GM19328 (cell line): Measurements from ENCODE around the gene OLA1.

Experiments used
- ATAC-seq: cut with Tn5 transposase; IDR thresholded peaks from one replicate; pipeline ENCODE4 v1.9.1; 2021; ENCODE audit warnings: mild to moderate bottlenecking, moderate library complexity; ENCODE audit not compliant: unreplicated experiment

OLA1 gene

DNA sequence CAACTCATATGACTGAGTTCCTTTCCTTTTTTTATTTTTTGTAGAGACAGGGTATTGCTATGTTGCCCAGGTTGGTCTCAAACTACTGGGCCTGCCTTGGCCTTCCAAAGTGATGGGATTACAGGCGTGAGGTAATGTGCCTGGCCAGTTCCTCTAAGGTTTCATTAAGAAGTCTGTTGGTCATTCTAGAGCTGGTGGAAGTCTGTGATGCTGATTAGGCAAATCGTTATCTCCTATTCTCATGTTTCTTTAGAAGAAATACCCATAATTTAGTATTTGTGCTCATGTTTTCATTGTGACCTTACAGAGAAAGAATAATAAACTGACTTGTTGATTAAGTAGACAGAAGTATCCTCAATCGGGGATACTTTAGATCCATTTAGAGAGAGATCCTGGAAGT, 177.0 kb downstream of the OLA1 start:
- ATAC-seq, result no peak

DNA sequence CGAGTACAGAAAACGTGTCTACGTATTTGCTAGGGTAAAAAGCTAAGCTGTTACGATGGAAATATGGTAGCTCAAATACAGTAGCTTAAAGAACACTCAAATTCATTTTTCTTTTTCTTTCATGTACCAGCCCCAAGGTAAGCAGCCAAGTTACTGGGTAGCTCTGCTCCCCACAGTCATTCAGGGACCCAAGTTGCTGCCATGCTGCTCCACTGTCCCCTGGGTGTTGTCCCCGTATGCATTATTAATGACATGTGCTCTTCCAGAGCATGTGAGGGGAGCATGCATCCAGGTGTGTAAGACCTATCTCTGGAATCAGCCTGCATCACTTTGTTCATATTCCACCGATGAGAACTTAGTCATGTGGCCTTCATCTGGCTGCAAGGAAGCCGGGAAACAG, 178.1 kb downstream of the OLA1 start:
- no peak for ATAC-seq

DNA sequence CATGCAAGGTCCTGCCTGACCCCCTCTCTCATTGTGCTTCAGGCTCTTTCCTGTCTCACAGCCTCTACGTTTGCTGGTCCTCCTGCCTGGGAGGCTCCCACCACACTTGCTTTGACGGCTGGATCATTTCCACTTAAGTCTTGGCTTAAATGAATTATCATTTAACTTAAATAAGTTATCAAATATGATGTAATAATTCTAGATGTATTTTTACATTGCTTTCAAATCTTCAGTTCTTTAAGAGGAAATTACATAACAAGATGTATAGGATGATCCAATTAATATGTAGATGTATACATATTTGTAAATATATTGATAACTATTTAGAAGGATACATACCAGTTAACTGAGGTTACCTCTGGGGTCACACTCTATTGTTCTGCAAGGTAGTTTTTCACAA, 180.5 kb downstream of the OLA1 start:
- ATAC-seq, result no peak

DNA sequence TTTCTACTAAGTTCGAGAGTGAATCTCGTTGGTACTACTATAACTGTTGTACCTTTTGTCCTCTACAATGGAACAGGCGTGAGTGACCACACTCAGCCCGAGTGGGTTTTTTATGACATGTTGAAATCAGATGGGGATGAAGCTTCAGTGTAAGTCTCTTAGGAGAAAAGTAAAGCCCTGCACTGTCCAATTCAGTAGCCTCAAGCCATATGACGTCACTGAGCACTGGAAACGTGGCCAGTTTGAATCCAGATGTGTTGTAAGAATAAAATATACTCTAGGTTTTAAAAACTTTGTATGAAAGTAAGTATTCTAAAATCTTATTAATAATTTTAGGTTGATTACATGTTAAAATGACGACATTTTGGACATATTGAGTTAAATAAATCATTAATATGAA, 181.5 kb downstream of the OLA1 start:
- no peak for ATAC-seq

DNA sequence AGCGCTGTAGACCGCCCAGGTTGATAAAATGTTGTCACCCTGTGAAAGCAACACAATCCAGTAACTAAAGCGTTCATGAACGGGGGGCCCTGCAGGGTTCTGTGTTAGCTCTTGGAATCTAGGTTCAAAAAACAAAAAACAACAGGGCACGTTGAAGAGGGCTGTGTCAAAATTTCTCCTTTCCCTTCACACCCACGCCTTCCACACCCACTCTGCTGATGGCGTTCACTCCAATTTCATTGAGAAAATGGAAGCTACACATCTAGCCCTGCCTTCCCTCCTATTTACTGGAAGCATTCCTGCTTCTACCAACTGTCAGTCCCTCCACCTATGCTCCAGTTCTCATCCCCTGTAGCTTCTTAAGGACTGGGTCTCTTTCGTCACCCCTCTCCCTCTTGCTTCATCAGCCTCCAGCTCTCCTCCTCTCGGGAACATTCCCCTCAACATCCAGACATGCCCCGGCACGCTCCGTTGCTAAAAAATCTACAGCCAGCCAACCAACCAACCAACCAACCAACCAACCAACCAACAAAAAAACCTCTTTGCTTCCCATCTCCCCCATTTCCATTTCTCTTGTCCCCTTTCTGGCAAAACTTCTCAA, 184.7 kb downstream of the OLA1 start:
- no peak for ATAC-seq

DNA sequence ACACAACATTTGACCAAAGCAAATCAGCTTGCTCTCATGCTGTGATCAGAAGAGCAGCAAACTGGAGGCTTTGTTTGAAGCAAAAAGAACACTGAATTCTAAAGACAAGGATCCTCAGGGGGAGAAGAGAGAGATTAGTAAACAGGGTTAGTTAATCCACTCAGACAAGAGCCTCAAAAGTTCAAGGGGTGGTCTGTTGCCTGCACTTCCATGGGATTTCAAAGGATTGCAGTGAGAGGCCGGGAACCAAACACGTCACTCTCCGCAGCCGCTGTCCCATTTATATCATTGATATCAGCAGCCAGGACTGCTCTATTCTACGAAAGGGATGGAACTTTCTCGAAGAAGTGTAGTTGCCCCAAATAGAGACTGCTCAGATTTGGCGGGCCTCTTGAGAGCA, 185.4 kb downstream of the OLA1 start:
- no peak for ATAC-seq

DNA sequence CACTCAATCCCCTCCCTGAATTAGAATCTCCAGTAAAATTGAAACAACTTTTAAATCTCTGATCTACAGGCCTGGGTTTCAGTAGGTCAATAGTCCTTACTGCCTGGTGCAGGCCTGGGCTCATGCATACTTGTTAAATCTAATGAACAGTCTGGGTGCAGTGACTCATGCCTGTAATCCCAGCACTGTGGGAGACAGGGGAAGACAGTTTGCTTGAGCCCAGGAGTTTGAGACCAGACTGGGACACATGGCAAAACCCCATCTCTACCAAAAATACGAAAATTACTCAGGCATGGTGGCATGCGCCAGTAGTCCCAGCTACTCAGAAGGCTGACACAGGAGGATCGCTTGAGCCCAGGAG, 188.5 kb downstream of the OLA1 start:
- no peak for ATAC-seq

DNA sequence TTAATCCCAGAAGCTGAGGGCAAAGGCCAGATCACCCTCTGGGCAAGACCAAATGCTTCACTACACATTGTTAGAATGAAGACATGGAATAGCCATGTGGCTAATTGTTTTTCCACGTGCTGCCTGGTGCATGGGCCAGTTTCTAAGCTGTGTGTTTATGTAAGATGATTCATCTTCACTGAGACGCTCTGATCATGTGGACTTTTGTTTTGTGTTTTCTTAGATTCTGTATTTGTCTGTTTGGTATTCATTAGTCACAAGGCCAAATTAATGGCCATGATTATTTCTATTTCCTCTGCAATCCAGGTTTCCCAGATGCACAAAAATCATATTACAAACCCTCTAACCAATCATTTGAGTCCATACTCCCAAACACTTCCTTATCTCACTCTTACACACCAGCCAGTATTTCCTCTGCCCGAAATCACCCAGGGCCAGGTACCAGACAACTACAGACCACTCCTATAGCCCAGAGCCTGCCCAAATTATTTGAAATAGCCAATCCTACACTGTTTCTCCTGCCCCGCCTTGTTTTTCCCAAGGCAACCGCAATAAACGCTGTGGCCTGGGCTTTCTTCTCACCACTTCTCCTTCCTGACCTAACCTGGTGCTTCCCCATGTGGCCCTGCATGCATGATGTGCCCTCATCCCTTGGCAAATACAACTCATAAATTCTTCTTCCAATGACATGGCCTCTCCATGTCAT, 189.0 kb downstream of the OLA1 start:
- no peak for ATAC-seq

DNA sequence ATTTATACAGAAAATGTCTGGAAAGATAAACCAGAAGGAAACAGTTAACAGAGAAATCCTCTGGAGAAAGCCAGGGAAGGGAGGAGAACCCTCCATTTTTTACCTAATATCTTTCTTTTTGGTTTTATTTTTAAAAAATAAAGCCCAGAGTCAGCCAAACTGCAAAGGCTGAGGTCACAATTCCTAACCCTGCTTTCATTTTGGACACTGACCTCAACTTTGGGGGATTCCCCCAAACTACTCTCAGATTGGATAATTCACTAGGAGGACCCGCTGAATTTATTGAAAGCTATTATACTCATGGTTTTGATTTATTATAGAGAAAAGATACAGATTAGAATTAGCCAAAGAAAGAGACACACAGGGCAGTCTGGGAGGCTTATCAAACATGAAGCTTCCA, 189.9 kb downstream of the OLA1 start:
- ATAC-seq, result no peak

DNA sequence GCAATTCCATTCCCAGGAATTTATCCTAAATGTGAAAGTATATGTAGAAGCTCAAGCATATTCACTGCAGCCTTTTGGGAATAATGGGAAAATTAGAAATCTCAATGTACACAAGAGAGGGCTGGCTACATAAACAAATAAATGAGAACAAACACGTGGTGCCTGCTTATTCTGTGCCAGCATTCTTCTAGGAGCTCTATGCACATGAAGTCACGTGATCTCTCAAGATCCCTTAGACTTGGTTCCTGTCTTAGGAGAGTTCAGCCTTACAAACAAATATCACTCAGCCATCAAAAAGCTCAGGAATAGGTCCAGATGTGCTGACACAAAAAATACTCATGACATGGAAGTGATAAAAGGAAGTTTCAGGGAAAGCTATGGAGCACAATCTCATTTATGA, 190.3 kb downstream of the OLA1 start:
- ATAC-seq, result no peak

DNA sequence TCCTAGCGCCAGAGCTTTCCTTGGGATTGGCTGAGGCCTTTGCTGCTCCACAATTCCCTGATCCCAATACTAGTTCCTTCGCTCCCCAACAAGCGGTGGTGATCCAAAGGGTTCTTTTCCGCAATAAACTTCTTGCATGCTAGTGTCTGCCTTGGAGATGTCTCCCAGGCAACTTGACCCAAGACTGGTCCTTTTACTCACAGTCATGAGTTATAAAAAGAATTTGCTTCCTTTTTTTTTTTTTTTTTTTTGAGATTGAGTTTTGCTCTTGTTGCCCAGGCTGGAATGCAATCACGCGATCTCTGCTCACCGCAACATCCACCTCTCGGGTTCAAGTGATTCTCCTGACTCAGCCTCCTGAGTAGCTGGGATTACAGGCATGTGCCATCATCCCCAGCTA, 193.4 kb downstream of the OLA1 start:
- ATAC-seq, result no peak

DNA sequence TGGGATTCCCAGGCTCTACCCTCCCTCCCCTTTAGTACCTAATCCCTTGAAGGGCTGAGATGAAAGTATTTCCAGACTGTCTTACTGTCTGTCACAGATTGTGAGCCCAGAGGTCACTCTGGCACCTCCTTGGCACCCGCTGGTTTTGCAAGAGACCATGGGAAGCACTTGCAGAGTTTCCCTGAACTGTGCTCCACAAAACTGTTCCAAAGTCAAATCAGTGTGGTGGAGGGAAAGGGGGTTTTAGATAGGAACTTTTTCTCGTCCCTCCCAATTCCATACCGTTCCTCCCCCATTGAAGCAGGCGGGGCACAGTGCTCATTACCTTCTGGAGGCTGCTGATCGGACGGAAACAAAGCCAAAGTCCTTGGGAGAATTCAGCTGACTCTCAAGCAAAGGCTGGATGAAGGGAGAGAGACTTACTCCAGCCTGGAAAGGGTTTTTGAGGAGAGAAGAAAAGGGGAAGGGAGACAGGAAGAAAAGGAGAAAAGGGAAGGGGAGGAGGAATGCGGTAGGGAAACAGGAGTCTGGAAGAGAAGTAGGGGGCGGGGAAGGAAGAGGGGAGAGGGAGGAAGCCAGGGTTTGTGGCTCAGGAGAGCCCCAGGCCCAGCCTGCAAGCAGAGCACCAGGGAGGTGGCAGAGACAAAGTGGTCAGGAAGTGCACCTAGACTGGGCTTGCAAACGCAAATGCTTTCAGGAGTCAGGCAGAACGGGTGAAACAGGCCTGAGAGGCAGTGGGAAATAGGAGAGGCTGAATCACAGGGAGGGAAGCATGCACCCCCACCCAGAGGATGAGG, 194.8 kb downstream of the OLA1 start:
- no peak for ATAC-seq

DNA sequence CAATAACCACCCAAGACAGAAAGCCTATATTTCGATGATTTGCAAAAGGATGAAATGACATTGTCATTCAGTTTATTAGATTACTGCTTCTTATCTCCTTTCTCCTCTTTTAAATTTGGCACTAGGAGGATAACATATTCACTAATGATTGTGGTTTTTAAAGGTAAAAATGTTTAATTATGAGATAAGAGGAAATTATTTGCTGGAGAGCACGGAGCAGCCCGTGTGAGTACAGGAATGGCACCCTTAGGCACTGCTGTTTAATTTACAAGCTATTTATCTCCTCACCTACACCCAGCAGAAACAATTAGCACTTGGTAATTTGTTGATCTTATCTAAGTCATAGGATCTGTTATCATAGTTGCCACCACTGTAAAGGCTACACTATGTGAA, 195.8 kb downstream of the OLA1 start:
- no peak for ATAC-seq

DNA sequence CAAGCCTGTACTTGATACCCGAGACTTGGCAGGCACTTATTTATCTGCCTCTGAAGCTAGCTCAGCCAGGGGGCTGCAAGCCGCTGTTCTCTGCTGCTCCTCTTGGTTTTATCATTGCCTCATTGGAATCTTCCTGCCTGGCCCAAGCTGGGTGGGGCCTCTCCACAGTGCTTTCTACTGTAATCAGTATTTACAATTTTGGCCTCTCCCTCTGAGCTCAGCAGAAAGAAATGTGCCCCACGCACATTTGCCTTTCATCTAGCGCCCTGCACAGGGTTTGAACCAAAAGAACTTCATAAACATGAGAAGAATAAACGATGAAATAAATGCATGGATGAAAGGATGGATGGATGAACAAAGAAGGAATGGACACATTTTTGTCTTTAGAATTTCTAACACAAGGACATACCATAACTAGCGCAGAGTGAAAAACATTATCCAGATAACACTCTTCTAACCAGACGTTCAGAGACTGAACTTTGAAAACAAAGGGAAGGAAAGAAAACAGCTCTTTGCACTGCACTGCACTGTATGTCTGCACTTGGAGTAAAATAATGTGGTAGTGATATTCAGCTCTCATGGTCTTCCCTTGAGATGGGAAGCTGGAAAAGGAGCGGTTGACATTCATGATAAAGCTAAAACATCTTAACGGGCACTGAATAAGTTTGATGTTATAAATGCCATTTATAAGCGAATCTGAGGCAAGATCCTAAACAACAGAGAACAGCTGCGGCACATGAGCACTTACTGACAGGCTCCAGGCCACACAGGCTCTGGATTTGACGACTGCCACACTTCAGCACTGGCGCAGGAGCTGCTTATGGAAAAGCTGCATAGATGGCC, 196.4 kb downstream of the OLA1 start:
- no peak for ATAC-seq

DNA sequence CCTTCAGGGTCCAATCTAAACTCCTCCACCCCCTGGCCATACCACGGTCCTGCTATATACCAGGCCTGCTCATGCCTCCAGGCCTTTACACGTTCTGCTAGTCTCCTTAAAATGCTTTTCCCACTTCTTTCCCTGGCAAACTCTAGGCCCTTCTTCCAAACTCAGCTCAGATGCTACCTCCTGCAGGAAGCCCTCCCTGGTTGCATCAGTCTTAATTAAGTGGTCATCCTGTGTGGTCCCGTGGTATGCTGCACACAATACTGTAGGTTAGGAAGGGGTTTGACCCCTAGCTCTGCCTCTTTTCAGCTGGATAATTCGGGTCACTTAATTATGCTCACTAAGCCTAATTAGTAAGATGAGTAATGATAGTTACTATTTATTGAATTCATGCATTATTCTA, 197.3 kb downstream of the OLA1 start:
- ATAC-seq, result no peak

DNA sequence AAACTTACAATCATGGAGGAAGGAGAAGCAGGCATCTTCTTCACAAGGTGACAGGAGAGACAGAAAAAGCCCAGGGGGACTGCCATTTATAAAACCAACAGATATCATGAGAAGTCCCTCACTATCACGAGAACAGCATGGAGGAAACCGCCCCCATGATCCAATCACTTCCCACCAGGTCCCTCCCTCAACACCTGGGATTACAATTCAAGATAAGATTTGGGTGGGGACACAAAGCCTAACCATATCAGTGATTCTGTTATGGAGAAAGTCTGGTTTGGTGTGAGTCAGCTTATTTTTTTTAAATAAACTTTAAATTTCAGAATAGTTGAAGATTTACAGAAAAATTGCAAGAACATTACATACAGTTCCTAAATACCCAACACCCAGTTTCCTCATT, 198.4 kb downstream of the OLA1 start:
- no peak for ATAC-seq

DNA sequence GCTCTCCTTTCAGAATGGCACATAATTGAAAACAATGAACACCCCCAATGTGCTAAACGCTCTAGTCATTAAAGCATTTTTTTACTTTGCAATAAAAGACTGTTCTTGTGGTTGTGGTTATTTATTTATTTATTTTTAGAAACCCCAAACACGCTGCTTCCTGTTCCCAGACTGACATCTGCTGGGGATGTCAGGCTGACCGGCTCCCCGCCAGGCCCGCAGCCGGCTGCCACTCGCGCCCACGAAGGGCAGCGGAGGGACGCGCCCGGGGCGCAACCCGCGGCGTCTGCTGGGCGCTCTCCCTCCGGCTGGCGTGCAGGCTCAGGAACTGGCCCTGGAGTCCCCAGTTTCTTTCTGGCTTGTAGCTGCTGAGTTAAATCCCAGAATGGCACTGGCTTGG, 200.1 kb downstream of the OLA1 start:
- ATAC-seq, result no peak

DNA sequence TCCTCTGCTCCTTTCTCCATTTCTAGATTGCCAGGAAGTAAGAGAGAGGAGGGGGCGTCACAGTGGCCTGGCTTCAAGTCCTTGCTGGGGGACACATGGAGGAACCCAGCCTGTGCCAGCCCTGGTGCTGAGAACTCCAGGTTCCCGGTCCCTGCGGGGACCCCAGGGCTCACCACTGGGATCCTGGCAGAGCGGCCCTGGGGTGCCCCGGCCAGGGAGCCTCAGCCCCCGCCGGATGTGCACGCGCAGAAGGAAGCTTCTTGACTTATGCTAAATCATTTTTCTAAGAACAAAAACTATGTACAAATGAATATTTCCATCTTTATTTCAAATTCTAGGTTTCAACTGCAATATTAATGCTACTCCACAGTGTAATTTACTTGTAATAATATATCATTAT, 200.6 kb downstream of the OLA1 start:
- no peak for ATAC-seq

DNA sequence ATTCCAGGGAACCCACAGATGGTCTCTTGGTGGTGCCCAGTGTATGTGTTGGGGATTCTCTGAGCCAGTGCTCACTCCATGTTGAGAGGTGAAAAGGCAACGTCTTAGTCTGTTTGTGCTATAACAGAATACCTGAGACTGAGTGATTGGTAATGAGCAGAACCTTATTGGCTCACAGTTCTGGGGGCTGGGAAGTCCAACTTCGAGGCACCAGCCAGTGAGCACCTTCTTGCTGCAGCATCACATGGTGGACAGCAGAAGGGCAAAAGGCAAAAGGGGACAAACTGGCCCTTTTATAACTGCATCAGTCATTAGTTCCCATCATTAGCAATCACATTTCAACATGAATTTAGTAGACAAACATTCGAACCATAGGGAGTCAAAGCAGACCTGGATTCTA, 202.2 kb downstream of the OLA1 start:
- no peak for ATAC-seq

DNA sequence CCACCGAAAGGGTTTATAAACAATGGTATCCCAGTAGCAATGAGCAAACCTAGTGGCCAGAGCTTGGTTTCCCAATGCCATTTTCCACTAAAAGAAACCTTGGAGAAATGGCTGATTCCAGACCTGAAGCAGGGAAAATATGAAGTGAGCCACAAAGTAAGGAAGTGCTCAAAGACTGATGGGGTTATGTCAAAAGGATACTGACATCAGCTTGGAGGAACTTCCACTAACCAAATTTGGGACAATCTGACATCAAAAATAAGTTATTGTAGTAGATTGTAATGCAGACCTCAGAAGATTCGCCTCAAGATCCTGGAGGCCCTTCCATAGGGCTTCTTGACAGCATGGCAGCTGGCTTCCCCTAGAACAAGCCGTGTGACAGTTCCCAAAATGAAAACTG, 203.8 kb downstream of the OLA1 start:
- ATAC-seq, result no peak

DNA sequence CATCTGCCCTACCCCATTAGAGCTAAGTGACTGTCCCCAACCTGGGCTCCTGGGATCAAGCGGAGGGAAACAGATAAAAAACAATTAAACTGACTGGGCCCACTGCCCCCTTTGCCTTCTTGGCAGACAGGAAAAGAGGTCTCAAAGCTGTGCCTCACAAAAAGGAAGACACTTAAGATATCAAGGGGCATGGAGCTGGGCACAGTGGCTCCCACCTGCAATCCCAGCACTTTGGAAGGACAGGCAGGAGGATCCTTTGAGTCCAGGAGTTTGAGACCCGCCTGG, 208.0 kb downstream of the OLA1 start:
- no peak for ATAC-seq
